GM18502 (cell line): Measurements from ENCODE around the gene DPP3.

ENCODE experiments used
- ATAC-seq: cut with Tn5 transposase; IDR thresholded peaks from one replicate; pipeline ENCODE4 v1.9.1; 2021; ENCODE audit warnings: mild to moderate bottlenecking; ENCODE audit not compliant: unreplicated experiment, poor library complexity

DPP3 gene

GRCh38 chr11:66477263-66478201, 2.7 kb upstream of the DPP3 start:
- ATAC-seq: no peak

- no peak for ATAC-seq
Measured at GRCh38 chr11:66478729-66479393, 1.4 kb upstream of the DPP3 start.

- ATAC-seq: no peak
Measured at GRCh38 chr11:66479394-66480116, 679 bp upstream of the DPP3 start.

GRCh38 chr11:66484806-66485380, 4.7 kb downstream of the DPP3 start:
- ATAC-seq: no peak

- no peak for ATAC-seq
Measured at GRCh38 chr11:66488957-66489356, 8.7 kb downstream of the DPP3 start.

- no peak for ATAC-seq
Measured at GRCh38 chr11:66489636-66490035, 9.4 kb downstream of the DPP3 start.

- no peak for ATAC-seq
Measured at GRCh38 chr11:66491315-66491935, 11.2 kb downstream of the DPP3 start.

- ATAC-seq: no peak
Measured at GRCh38 chr11:66492161-66492865, 12.1 kb downstream of the DPP3 start.

GRCh38 chr11:66493130-66493529, 12.9 kb downstream of the DPP3 start:
- no peak for ATAC-seq

- ATAC-seq: no peak
Measured at GRCh38 chr11:66494458-66494857, 14.2 kb downstream of the DPP3 start.

GRCh38 chr11:66494935-66495334, 14.7 kb downstream of the DPP3 start:
- ATAC-seq: no peak

GRCh38 chr11:66495401-66495854, 15.2 kb downstream of the DPP3 start:
- ATAC-seq: no peak

GRCh38 chr11:66497206-66497605, 17.0 kb downstream of the DPP3 start:
- no peak for ATAC-seq

- no peak for ATAC-seq
Measured at GRCh38 chr11:66498506-66498905, 18.3 kb downstream of the DPP3 start.

- ATAC-seq: no peak
Measured at GRCh38 chr11:66505276-66505816, 25.1 kb downstream of the DPP3 start.

GRCh38 chr11:66509131-66509561, 28.9 kb downstream of the DPP3 start:
- no peak for ATAC-seq

- ATAC-seq: peak; percentile 92
Measured at GRCh38 chr11:66510271-66510989, 30.2 kb downstream of the DPP3 start, which contains the start of gene BBS1. BBS1 (plus strand) TSS chr11:66510635; CDS start chr11:66510660, 25 bp downstream.

- ATAC-seq: no peak
Measured at GRCh38 chr11:66510990-66511339, 30.7 kb downstream of the DPP3 start.
